ENCODE measurements around the gene TSC22D3.

TSC22D3 gene

DNA sequence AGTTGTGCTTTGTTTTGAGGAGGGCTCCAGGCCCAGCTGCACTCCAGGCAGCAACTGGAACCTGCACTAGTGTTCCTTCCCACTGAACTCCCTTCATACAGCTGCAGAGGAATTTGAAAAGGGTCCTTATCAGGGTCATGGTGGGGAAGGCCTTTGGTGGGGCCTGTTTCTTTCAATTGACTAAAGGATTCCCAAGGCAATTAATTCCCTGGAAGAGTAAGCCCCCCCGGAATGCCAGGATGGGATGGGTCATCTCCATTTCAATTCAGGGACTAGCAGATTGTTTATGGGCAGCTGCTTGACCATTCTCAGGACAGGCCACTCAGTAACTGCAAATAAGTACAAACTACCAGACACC is 45.3 kb downstream of the TSC22D3 start:
- no peak for DNase-seq

DNA sequence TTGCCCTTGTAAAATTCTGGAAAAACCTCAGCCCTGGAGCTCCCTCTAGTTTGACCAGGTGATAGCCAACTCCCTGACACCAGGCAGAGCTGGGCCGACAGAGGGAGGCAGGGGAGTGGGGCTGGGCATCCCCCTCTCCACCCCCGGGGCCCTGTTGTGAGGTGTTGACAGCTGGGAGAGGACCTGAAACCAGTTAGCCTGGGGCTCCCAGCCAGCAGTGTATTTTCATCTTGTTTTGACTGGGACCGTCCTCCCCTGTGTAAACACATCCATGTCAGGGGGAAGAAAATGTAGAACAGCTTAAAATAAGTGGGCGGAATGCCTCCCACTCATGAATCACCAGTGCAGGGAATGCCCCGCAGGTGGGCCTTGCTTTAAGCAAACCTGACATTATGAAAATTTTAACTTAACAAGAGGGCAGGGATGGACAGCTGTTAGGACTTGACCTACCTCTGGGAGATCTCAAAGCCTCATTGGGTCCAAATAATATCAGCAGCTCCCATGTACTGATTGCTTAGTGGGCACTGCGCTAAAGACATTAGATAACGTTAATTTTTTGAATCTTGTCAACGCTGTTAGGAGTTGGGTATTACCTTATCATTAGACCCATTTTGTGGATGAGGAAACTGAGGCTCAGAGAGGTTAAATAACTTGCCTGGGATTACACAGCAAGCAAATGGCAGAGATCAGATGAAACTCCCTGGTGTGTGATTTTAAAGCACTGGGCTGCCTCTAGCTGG is 45.9 kb downstream of the TSC22D3 start:
- no peak for DNase-seq

DNA sequence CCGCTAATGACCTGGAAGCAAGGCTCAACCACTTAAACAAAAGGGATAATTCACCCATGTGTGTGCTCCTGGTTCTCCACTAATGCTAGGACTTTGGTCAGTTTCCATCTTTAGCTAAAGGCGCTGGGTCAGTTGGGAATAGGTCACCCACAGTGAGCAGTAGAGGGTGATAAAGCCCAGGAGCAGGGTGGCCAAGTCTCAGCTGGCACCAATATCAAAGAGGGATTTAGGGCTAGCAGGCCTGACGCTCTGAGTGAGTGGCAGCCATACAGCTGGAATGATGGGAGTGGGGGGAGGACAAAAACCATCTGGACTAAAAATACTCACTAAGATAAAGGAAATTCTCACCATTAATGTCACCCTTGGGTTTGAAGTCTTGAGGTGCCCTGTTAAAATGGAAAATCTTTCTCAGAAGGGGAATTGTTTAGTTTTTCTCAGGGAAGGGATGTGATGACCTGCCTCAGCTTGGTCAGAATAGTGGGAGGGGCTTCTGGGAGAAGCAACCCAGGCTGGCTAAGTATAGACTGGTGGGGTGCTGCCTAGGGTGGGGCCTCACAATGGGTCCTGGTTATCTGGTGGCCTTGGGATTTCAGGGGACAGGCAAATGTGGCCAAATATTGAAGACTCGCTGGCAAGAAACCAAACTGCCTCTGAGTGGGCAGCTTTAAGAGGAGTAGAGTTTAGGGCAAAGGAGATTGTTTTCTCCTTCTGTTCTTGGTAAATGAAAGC is 47.1 kb downstream of the TSC22D3 start:
- DNase-seq = no peak

DNA sequence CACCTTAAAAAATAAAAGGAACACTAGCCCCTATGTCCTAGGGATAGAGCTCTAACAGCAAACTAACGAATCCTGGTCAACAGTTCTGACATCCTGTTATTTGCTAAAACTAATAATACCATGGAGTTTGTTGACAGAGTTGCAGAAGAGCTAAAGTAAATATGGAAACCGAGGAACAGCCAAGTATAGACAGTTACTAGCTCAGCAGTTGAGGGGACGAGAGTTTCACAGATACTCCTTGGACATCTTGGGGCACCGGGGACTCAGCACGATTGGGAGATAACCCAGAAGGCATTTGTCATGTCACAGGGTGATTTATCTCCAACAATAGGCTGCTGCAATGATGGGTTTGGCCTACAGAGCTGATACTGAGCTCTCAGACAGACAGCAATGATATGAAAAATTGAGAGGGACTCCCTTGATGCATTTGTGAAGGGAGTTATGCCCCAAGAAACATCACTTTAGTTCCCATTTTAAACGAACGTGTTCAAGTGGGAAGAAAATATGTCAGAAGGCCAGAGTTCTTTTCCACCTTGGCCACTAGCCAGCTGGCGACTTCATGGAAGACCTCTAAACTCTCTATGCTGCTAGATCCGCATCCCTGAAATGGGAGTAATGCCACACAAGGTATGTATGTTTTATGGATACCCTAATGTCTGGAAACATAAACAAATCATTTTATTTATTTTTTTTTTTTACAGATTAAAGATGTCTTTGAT is 48.6 kb downstream of the TSC22D3 start:
- no peak for DNase-seq

DNA sequence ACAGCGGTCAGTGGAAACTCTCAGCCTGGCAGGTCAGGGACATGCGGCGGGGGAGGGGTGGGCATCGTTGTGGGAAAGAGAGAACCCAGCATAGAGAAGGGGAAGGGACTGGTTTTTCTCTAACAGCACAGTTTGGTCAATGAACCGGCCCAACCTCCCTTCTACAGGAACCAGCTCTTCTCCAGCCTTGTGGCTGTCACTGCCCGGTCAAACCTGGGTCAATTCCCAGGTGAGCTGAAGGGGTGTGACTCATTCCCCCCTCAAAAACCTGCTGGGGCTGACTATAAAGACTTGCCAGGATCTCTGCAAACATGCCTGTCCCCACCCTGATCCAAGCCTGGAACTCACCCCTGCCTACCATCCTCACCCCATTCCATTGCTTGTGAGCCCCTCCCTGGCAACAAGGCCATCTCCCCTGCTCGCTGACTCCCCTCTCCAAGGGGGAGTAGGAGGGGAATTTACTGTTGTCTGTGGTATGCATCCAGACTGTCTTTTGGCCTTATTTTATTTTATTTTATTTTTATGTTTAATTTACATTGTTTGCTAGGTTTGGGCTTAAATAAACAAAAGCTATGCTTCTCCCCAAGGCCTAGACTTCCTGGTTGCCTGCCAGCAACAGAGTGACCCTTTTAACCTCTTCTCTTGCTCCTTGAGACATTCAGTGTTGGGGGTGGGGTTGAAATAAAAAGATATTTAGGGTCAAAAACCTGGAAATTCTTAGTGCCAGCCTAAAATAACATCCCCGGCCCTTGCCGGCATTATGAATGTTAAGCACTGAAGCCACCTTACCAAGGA is 49.6 kb downstream of the TSC22D3 start:
- DNase-seq = no peak

DNA sequence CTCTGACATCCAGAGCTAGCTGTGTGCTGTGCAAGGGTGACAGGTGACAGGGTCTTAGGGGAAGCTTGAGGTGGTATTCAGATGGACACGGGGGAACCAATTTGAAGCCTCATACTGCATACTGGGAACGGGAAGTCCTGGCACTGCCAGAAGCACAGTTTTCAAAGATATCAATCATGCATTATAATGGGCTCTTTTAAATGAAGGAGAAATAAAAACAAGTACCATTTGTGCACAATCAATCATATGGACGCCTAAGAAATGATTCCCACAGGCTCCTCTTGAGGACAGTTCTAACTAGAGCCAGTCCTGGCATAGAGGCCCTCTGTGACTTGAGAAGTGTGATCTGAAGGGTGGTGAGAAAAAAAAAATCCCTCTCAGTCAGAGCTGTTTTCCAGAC is 50.9 kb downstream of the TSC22D3 start:
- no peak for DNase-seq

DNA sequence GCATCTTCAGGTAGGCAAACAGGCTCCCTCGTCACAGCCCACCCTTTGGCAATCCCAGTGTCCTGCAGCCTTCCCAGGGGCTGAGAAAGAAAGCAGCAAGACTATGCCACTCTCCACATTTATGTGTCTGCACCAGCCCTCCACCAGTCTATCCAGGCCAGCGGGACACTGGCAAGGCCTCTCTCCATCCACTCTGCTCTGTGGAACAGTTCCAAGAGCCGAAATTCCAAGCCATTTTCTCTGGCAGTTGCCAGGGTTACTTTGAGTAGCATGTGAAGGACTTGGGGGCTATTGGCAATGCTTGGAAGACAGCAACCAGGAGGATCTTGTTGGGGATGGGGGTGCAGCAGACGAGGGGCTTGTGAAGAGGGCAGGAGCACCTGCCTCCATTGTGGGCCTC is 52.1 kb downstream of the TSC22D3 start:
- no peak for DNase-seq

DNA sequence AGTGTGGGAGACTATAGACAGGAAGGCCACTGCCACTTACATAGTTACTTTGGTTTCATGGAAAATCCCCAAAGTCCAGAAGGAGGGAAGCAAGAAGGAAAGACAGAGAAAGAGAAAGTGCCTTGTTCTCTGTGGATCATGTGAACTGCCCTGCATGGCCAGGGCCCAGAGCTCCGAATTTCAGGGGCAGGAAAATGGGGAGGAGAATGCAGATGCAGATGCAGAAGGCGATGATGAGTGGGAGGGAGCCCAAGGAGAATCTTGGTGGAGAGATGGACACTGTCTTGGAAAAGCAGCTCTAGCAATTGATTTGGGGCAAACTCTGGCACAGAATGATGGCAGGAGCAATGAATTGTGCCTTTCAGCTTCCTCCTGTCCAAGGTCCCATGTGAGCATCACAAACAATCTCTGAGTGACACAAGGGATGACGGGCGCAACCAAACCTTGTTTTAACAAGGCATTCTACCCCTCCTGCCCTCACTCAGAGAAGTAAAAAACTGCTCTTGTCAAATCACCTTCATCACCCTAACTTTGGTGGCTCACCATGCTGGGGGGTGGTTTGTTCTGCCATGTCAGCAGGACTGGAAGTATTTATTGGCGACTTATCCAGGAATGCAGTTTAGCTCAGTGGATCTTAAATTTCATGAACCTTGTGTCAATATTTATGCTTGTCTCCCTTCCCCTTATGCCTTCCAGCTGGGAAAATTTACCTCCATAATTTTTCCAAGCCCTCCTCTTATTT is 53.5 kb downstream of the TSC22D3 start:
- no peak for DNase-seq

DNA sequence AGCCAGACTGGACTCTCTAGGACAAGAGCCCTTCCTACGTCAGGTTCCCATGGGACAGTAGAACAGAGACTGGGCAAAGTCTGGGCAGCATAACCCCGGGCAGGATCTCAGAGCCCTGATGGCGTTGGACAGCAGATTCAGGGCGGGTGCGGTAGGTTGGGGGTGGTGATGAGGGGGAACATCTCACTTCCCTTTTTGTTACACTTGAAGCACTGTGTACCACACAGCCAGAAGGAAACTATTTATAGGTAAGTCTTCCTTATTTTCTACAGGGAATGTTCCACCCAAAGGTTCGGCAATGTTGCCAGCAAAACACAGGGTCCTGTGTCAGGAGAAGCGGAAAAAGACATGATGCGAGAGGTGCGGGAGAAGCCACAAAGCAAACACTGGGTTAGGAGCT is 54.3 kb downstream of the TSC22D3 start:
- DNase-seq = no peak

DNA sequence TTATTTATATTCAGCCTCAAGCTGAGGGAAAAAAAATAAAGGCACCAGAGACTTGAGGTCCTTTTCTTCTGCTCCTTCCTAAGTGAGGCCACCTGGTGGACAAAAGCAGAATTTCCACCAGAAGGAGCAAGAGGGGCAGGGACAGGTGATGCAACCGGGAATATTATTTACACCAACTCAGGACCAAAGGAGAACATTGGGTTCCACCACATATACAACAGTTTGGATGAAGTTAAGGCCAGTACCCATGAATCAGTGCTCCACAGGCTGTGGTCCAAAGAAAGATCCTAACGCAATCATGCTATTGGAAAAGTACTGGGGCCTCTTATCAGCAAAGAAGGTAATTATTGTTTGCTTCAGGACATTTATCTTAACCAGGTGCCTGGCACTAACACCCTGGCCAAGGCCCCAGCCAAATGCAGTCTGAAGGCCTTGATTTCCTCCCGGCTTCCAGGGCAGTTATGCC is 57.4 kb downstream of the TSC22D3 start:
- DNase-seq = peak; percentile 66

DNA sequence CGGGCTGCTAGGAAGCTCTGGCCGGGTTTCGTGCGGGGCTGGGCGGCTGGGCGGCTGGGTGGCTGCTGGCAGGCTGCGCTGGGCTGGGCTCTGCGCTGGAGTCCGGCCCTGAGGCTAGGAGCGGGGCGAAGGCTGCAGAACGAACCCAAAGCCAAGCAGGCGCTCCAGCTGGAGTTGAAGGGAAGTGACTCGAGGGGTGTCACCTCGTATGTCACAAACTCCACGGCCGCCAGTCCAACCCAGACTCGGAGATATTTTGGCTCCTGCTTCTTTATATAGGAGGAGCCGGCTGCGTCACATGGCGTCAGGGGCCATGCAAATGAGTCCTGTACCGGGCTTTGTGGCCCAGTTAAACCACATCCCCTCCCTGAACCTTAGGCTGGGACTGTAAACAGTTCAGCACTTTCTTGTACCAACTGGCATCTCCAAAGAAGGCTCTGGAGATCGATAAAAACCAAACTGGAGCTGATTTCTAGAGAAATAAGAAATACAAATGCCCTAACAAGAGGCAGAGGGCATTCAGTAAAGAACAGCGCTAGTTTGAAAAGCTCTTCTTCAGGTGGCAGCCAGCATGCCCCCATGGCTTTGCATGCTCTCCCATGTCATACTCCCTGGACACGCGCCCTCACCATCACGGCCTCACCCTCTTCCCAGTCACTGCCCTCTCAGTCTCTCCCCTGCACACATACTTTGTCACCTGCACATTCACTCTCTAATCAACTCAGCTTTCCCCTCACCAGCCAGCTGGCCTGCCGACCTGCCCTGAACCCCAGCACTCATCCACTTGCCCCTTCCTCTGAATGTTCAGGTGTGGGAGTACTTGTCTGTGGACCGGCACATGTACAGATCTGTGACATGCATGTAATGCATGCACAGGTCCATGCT is 58.5 kb downstream of the TSC22D3 start:
- peak; percentile 86 for DNase-seq

DNA sequence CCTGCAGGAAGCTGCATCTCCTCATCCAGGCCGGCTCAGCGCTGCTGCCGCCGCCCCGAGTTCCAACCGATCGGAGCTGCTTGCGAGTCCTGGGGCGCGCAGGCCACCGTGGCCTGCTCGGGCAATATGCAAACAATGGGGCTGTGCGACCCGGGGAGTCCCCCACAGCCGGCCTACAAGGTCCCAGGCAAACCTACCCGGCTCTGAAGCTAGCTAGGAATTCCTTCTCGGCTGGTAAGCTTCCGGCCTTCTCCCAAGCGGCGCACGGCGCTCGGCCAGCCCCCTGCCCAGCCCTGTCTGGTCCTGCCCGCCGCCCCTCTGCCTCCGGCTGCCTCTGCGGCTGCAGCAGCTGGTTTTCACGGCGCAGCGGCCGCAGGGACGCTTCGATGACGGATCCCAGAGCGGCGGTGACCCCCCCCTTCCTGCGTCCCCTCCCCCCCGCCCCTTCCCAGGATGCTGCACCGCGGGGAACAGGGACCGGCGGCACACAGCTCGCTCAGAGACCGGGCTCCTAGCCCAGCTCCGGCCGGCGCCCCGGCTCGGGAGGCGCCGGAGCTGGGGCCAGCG is 59.4 kb downstream of the TSC22D3 start:
- DNase-seq = peak; percentile 3

DNA sequence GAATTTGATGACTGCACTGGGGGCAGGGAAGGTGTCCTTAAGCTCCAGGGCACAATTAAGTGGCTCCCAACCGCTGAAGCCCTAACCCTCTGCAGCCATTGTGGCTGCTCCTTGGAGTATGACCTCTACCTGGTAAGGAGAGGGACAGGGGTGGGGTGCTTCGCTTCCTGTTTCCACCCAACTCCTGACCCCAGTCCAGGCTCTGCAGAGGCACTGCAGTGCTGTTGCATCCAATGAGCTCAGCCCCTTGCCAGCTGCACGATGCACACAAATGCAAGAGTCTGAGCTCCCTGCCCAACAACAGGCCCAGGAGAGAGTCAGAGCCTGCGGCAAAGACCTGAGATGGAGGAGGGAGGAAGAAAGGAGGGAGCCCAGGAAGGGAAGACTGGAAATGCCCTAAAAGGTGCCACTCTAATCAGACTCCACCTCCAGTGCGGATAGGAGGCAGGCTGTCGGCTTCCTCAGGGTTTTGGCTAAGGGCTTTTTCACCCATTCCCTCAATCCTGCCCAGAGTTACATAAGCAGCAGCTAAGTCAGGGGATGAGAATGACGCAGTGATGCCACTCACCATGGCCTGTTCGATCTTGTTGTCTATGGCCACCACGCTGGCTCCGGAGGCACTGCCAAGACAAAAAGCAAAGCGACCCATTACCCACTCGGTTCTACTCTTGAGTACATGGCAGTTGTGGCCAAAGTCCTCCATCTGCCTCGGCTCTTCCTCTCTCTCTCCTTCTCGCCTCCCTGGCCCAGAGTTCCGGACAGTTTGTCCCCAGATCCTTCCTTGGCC is 60.1 kb downstream of the TSC22D3 start:
- DNase-seq = peak; percentile 5

DNA sequence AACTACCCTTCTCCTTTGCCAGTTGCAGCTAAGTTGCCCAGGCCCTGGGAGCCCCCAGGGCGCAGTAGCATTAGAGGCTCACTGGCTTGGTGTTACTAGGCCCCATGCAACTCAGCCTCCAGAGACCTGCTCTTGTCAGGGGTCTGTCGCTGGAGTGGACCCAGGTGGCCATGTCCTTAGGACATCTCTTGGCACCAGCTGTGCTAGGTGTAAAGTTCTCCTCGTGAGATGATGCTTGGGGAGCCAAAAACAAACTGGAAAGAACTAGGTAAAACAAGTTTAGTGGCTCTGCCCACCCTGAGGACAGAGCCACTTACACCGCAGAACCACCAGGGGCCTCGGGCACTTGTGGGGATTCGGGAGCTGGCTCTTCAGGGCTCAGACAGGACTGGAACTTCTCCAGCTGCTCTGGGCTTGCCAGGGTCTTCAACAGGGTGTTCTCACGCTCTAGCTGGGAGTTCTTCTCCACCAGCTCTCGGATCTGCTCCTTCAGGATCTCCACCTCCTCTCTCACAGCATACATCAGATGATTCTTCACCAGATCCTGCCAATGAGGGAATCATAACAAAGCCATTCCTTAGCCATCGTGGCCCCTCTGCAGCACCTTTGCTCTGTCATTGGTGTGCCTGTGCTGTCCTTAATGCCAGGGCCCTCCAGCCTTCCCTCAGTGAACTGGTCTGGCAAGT is 61.2 kb downstream of the TSC22D3 start:
- DNase-seq = peak; percentile 35

DNA sequence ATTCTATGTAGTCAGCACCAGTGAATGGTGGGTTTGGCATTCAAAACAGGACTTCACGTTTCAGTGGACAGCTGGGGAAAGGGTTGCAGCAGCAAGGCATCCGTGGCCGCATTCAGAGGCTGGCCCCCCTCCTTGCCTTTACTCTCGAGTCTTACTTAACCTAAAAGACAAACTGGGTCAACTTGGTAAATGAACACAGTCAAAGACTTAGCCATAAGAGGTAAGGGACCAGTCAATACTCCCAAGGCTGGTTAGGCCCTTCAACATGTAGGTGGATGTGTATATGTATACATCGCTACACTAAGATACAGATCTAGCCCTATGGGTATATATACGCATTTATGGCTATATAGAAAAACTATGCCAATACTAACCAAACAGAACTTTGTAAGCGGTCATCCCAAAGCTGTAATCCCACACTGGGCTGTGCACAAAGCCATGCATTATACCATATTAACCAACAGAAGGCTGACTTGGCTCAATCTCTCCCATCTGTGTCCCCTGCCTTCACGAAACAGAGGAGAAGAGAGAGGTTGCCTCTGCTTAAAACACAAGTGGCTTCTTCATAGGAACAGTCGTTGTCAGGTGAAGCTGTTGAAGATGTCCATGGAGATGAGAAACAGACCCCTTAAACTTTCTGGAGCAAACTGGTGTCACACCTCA is 61.9 kb downstream of the TSC22D3 start:
- peak; percentile 13 for DNase-seq

DNA sequence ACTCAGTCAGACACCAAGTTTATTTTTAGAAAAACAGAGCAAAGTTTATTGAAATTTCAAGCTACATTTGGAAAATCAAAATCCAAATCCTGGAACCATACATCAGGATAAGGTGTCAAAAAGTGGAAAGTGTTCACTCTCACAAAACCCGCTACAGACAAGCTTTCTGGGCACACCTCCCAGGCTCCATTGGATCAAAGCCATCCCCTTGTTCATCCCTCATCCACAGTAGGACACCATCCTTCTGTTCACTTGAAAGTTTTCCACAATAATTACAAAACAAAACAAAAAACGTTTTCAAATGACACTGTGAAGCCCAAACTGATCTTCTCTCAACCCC is 62.4 kb downstream of the TSC22D3 start:
- peak; percentile 4 for DNase-seq

DNA sequence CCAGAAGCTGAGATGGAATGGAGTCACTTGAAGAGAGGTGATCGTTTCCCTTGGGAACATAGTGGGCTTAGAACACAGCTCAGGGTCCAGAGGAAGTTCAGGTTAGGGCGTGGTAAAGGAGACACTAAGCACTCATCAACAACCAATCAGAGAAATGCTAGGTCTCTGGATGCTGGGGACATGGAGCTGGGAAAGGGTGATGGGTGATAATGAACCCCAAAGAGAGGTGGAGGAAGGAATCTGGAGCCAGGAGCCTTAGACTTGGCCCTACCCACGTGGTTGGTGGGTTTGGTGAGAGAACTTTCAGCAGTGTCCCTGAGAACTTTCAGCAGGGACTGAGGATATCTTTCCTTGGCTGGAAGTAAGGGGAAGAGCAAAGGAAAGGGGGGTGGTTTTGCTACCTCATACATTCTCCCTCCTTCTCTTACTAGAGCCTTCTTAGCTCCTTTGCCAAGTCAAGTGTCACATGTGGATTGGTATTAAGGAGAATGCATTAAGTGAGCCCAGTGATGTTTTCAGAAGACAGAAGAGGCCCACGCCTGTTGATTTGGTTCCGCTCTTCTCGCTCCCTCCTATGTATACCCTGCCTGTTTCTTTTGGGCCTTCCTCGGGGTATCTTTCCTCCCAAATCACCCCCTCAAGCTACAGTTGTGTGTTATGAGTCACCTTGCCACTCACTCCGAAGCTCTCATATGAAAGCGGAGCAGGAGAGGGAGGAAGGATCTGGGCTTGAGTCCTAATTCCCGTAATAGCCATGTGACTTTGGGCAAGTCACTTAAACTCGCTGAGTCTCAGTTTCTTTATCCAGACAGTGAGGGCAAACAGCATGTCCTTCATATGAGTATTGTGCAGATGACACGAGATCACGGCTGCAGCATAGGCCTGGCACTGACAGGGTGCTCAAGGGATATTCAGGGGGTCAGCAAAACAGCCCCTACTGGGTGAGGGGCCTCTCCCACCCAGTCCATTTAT is 63.1 kb downstream of the TSC22D3 start:
- peak; percentile 47 for DNase-seq

Measured in effector CD4-positive, alpha-beta T cell (primary cell).